ENCODE data around the gene ARHGAP31.
A peak's percentile ranks its signal among the peaks of the same experiment; 100 is the strongest.

The ARHGAP31 gene

DNA sequence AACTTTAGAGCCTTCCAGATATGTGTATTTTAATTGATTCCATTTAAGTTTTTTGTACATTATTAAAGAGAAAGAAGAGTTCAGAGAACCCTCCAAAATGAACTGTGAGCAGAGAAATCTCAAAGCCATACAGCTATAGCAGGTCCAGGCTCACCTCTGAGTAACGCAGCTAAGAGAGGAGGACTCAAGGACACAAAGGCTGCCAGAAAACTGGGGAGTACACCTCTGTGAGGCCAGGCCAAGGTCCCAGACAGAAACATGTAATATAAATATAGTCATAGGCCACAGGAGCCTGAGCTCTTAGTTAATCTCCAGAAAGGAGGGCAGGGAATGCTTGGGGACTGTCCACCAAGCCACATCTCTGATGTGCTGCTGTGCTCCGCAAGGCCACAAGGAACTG is 102.7 kb downstream of the ARHGAP31 start:
- no peak for DNase-seq

DNA sequence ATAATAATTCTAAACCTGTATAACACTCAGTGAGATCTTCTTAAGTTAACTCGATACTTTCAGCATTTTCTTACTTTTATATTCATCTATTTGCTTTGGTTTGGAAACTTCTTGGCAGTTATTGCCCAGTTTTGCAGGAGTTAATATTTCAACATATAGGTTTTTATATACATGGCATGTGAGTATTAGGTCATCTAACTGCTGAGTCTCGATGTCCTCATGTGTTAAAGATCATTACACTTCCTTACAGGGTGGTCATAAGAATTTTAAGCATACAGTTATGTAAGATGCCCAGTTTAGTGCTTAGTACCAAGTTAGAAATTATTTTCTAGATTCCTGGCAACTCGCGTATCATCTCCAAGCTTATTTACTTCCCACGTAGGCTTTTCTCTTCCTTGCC is 106.3 kb downstream of the ARHGAP31 start:
- no peak for DNase-seq

DNA sequence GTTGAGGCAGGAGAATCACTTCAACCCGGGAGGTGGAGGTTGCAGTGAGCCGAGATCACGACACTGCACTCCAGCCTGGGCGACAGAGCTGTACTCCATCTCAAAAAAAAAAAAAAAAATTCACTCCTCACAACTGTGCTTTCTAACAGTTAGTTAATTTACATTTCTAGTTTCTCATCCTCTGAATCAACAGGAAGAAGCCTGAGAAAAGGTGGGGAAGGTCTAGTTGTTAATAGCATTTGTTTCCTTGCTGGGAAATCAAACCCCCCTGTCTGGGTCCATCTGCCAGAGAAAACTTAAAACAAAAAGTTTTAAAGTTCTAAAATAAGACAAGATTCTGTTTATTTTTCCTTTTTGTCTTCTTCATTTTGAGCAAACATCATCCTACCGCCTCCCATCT is 106.9 kb downstream of the ARHGAP31 start:
- no peak for DNase-seq

DNA sequence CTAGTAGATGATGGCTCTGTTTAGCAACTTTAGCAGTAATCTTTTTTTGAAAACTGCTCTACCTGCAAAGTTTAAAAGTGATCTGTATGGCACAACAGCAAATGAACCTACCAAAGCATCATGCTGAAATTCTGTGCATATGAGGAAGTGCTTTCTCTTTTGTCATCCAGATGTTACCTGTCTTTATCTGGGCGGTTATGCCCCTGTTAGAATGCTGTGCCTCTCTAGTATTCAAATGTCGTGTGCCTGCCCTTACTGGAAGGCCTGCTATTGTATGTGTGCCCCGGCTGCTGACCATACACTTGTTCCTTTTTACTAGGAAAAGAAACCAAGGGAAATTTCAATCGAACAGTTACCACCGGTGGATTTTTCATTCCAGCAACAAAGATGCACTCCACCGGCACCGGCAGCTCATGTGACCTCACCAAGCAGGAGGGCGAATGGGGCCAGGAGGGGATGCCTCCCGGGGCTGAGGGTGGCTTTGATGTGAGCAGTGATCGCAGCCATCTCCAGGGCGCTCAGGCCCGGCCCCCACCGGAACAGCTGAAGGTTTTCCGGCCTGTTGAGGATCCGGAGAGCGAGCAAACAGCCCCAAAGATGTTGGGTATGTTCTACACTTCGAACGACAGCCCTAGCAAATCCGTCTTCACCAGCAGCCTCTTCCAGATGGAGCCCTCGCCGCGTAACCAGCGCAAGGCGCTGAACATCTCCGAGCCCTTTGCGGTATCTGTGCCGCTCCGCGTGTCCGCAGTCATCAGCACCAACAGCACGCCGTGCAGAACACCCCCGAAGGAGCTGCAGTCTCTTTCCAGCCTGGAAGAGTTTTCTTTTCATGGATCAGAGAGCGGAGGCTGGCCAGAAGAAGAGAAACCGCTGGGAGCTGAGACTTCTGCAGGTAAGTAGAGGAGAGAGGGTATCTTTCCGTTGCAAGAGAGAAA is 107.6 kb downstream of the ARHGAP31 start:
- DNase-seq: no peak

DNA sequence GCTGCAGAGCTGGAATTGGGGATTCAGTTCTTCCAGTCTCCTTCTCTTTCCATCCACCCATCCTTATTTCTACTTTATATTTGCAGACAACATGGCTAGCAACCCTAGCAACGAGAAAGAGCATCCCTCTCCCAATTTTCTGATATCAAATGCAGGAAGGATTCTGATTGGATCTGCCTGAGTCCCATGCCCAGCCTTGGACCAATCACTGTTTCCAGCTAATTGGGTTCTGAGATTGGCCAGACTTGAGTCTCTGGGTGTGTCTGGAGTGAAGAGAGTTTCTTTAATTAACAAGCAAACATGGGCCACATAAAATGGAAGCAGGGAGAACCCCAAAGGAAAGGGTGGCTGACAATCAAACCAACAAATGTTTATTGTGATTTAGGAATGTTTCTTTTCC is 108.6 kb downstream of the ARHGAP31 start:
- DNase-seq: no peak

DNA sequence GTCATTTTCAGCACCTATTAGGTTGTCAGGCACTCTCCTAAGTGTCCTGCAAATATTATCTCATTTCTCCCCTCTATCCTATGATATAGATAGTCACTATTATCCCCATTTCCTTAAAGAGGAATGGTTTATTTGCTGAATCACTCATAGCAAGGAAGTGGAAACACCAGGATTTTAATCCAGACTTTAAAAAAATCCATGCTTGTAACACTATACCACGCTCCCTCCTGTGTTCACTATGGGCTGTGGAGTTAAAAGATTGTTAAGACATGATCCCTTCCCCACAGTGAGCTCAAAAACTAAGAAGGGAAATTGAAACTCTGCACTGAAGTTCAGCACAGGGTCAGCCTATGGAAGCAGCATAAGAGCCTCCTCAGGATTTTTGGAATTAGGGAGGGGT is 109.0 kb downstream of the ARHGAP31 start:
- DNase-seq: no peak

DNA sequence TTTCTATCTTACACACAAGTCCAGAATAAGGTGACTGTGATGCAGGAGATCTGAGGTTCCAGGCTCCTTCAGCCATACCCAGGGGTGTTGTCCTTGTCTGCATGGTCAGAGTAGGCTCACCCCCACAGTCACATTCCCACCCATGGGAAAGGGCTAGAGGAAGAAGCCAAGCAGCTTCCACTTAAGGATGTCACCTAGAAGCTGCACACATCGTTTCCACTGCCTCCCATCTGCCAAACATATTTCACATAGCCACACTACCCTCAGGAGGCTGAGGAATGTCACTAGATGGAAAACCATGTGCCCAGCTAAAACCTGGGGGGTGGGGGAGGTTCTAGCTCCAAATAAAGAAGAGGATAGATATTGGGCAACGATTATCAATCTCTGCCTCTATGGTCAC is 111.1 kb downstream of the ARHGAP31 start:
- no peak for DNase-seq

DNA sequence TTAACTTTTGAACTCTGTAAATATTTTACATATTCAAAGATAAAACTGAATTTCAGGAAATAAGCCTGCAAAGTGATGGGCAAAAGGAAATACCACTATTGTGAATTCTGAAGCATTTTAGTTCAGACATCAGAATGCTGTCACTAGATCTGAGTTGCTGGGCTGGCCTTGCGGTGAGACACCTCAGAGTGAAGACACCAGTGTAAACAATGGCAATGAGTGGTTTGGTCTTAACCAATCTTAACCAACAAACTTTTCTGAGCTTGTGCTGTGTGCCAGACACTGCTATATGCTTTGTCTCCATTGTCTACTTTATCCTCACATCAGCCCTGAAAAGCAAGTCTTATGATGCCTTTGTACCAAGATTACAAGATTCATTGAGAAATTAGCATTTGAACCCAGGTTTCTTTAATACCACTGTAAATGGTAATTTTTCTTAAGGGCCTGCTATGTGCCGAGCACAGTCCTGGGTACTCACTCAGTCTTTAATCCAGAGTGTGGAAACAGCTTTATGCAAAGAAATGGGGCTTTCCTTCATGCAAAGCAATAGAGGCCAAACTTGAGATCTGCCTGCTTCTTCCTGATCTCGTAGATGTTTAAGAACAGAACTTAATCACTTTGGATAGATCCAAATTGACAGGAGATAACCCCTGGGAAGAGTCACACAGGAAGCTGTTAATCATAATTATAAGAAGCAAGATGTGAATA is 114.2 kb downstream of the ARHGAP31 start:
- no peak for DNase-seq

DNA sequence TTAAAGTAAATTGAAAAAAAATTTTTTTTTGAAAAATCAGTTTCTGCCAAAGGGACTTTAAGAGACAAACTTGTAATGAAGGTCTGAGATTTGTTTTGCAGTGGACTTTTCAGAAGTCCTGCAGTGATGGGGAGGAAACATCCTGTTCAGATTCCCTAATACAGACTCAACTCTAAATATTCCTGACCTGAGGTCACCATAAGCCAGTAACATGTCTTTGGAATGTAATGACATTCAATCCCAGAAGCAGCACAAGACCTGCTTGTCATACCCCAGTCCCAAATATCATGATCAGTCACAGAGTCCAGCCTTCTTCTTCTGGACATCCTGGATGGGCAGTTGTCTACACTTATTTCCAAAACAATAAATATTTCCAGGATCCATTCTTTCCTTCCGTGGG is 115.7 kb downstream of the ARHGAP31 start:
- no peak for DNase-seq

DNA sequence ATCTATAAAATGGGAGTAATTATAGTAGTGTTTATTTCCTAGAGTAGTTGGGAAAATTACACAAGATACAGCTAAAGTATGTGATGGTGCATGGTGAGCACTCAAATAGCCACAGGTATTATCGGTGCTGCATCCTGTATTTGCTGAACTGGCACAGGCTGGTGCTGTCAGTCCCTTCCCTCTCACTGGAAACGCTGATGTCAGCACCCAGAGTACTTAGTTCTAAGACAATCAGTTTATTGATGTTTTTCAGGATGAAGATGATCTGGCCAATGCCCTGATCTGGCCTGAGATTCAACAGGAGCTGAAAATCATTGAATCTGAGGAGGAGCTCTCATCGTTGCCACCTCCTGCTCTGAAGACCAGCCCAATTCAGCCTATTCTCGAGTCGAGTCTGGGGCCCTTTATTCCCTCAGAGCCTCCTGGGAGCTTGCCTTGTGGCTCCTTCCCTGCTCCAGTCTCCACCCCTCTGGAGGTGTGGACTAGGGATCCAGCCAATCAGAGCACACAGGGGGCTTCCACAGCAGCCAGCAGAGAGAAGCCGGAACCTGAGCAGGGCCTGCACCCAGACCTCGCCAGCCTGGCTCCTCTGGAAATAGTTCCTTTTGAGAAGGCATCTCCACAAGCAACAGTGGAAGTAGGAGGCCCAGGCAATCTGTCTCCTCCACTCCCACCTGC is 119.6 kb downstream of the ARHGAP31 start:
- no peak for DNase-seq

DNA sequence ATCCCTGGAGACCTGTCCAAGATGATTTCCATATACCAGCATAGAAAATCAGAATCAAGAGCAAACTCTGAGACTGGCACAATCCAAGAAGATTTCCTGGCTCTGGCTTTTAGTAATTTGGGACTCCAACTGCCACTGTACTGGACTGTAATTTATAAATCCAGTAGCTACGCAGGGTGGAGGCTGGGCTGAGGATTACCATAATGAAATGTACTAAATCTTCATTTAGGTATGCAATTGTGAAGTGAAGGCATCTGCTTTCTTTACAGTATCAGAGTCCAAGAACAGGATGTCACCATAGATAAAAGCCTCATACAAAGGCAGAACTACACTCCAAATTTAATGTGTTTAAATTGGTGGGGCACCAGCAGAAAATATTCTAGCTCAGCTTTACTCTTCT is 122.7 kb downstream of the ARHGAP31 start:
- no peak for DNase-seq

DNA sequence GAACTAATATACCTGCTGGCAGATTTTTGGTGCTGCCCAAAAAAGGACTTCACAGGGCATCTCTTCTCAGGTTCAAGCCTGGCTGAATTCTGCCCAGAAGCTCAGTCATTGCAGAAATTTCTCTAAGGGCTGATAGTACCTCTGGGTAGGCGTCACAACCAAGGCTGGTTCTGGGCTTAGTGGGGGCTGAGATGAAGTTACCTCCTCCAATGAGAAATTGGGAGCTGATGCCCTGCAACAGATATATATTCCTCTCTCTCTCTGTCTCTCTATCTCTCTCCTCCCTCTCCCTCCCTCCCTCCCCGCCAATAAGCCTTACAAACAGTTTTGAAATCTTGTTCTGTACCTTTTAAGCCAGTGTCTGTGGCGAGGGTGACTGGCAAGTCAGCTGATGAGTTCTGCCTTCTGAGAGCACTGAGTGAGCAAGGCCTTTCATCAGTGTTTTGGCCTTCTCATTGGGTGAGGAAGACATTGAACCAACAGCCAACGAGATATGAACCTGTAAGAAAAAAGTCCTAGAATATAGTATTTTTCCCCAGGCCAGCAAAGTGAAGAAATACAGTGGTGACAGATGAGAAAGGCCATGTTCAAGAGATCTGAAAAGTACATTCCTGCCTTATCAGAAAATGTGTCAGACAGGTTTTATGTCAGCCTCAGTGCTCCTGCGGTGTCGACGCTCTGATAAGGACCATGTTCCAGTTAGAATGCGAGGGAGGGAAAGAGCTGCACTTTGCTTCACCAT is 123.8 kb downstream of the ARHGAP31 start:
- DNase-seq: no peak

DNA sequence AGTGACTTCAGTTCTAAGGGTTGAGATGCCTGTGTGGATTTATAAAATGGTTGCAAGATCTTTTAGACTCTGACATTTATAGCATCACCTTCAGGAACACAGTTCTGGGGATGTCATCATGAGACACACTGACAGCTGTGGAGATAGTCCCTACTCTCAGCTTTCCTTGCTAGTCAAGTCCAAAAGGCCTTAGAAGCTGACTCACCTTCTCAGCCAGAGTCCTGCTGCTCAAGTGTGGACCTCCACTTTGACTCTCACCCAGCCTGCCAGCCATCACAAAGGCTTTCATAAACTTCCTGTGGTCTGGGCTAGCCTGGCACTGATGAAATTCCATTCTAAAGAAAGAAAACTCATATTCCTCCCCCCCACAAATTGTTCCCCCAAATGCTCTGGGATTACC is 124.5 kb downstream of the ARHGAP31 start:
- no peak for DNase-seq

DNA sequence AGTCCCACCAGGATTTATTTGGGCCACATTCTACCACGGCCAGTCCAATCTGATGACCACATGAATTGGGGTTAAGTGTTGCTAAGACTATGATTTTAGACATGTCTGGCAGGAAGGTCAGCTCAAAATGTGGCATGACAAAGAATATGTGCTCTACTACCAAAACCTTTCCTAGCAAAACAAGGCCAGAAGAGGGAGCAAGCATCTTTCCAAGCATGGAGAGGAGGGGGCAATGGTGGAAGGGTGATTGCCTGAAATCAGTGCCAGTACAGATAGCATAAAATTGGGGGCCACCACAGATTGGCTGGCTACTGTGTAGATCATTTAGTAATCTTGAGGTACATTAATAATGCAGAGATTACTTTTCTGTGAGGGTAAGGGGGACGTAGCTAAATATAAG is 126.0 kb downstream of the ARHGAP31 start:
- peak in 1 of 2 experiments; percentile 4 for DNase-seq

DNA sequence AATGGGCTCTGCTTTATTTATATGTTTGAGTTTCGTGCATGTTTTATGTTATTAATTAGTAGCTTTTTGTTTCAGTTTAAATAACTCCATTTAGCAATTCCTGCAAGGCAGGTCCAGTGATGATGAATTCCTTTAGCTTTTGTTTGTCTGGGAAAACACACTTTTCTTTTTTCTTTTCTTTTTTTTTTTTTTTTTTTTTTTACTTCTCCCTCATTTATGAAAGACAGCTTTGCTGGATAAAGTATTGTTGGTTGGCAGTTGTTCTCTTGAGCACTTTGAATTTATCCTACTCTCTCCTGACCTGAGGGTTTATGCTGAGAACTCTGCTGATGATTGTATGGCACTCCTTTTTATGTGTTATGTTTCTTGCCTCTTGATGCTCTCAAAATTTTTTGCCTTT is 133.5 kb downstream of the ARHGAP31 start:
- DNase-seq: no peak

DNA sequence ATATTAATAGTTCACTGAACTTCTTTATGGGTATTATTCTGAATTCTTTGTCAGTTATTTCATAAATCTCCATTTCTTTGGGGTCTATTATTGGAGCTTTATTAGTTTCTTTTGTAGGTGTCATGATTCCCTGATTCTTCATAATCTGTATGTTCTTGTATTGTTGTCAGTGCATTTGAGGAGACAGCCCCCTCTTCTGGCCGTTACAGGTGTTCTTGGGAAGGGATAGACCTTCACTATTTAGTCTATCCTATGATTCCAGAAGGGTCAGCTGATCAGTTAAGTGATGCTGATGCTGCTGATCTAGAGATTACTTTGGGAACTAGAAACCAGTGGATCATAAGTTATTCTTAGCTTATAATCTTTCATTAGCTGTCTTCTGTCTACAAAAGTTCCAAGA is 134.4 kb downstream of the ARHGAP31 start:
- no peak for DNase-seq

DNA sequence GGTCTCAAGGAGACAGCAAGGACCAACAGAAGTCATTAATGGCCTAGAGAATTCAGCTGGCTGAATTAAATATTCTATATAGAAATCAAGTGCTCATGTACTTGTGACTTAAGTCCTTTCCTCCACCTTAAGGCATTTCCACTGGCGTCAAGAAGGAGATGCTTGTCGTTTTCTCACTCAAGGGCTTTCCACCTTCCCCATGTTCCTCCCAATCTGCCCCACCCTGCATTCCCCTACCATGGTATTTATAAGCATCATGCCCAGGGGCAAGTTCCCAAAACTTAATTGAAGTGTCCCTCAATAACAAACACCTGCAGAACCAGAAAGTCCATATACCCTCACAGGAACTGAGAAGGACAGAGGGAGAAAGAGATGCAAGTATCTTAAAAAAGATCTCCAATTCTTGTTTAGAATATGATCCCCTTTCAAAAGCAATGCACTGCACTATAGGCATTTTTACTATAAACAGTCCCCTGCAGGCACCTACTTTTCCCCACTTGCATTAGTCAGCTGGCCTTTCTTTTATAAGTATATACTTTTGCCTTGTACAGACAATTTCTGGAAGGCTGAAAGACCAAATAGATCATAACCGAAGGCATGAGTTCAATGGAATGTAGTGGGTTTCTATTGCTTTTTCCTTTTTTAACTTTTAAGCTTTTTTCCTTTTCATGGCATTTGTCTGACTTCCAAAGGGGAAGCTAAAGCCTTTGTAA is 139.6 kb downstream of the ARHGAP31 start:
- no peak for DNase-seq

DNA sequence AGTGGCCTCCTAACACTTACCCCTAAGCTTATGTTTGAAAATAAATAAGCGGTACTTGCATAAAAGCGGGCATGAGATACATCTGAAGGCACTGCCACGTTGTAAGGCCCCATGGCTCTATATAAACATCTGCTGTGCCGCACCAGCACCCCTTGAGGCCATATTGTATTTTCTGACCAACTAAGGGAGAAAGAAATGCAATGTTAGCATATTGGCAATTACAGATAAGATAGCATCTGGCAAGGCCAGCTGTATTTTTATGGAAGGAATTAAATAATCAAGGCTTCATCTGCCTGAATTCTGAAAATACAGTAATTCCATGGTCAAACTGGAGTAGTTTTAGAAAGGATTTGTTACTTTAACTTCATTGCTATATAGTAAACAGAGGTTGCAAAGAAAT is 140.5 kb downstream of the ARHGAP31 start:
- DNase-seq: no peak

DNA sequence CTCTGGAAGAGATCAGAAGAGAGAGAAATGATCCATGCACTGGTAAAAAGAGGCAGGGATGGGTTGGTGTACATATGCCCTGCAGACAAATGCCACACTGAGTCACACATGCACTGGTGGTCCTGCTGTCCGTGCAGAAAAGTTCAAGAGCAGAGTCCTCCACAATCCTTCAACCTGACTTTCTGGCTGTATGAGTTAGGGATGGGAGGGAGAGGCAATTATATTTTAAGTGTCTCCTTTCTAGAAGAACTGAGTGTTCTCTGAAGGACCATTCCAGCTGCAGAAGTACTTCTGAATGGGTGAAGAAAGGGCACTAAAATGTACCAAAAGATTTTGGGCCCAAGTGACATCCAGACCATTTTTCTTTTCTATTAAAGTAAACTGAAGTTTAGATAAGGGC is 142.8 kb downstream of the ARHGAP31 start:
- no peak for DNase-seq

DNA sequence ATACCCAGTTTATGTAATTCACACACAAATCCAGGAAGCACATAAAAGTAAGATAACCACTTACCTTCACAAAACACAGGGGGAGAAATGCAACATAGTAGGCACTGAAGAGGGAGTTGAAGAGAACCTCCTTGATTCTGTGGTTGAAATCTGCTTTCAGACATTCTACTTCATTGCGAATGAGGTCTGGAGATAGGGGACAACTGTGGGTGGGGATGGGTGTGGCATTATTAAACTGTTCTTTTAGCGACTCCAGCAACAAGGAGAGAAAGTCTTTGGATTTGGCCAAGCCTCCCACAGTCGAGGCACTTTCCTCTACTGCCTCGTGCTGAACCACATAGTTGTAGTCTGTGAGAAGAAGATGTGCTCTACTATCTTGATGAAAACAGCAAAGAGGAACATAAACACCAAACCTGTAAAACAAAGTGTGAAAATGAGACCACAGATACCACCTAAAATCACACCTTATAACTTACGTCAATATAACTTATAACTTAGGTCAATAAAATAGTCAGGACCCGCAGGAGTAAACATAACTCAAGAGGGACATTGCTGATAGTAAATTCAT is 143.6 kb downstream of the ARHGAP31 start:
- no peak for DNase-seq

DNA sequence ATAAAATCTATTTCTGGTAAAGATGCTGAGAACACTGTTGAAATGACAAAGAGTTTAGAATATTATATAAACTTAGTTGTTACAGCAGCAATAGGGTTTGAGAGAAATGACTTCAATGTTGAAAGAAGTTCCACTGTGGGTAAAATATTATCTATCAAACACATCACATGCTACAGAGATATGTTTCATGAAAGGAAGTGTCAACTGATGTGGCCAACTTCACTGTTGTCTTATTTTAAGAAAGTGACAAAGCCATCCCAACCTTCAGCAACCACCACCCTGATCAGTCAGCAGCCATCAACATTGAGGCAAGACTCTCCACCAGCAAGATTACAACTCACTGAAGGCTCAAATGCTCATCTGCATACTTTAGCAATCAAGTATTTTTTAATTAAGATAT is 149.0 kb downstream of the ARHGAP31 start:
- DNase-seq: no peak

DNA sequence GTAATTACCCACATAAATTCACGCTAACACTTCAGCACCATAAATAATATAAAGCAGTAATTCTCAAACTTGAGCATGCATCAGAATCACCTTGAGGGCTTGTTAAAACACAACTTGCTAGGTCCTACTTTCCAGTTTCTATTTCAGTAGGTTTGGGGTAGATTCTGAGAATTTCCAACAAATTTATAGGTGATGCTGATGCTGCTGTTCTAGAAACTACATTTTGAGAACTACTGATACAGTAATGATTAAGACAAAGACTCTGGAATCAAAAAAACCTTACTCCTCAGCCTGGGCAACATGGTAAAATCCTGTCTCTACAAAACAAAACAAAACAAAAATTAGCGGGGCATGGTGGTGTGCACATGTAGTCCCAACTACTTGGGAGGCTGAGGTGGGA is 150.4 kb downstream of the ARHGAP31 start:
- DNase-seq: no peak
